B cell (primary cell): ENCODE results near the gene DNMBP. TPM values are rescaled to one million over a fixed set of nuclear protein-coding genes. Genes with fewer than 3 reads are reported as not detected.

Experiments
- ATAC-seq: fragments of 200-7000 bp; cut with Tn5 transposase; one replicate; pipeline ENCODE4 v1.10.0; 2021; ENCODE audit warnings: low read depth, mild to moderate bottlenecking, moderate number of reproducible peaks, moderate library complexity
- CTCF ChIA-PET: fragments of 350-600 bp; sonication (Branson Sonifier 250); formaldehyde crosslinking; loops from one replicate; lab custom pipeline; 2021; ENCODE audit warnings: antibody characterized with exemption, inconsistent platforms; lab: Charles Lee
- POLR2A ChIA-PET: fragments of 350-600 bp; sonication (Branson Sonifier 250); formaldehyde crosslinking; loops from one replicate; lab custom pipeline; 2021; ENCODE audit warnings: antibody characterized with exemption; lab: Charles Lee
- DNase-seq: peaks from one replicate; pipeline ENCODE4 v3.0.0; 2013
- H2AFZ ChIP-seq: 2 replicates; pipeline ENCODE4 v1.6.1; 2012; ENCODE audit warnings: mild to moderate bottlenecking, low read depth, low read length; ENCODE audit not compliant: insufficient read depth, poor library complexity, severe bottlenecking
- H3K27ac ChIP-seq, 2 donors: 1 replicate in 1 of 2; 2 replicates in 1 of 2; pipeline ENCODE4 v1.5.1; 2012 to 2013; ENCODE audit warnings: low read length in 2 of 2, mild to moderate bottlenecking in 2 of 2, moderate library complexity in 1 of 2
- H3K27me3 ChIP-seq, 4 experiments: fragments of 200-600 bp in 1 of 4; sonication (generic) in 1 of 4; replicated peaks in 1 of 4; 1 replicate in 2 of 4; 2 replicates in 2 of 4; pipeline versions ENCODE4 v1.6.1 to v1.7.0; 2013 to 2016; ENCODE audit warnings: low read length in 3 of 4, mild to moderate bottlenecking in 2 of 4, mixed read lengths in 1 of 4, moderate library complexity in 1 of 4; ENCODE audit not compliant: insufficient read depth in 4 of 4, control insufficient read depth in 3 of 4; ENCODE audit errors: control extremely low read depth in 1 of 4
- H3K36me3 ChIP-seq, 2 experiments: replicated peaks in 1 of 2; 1 replicate in 1 of 2; 2 replicates in 1 of 2; pipeline versions ENCODE4 v1.6.1 to v1.7.1; 2013; ENCODE audit warnings: low read length in 1 of 2; ENCODE audit not compliant: insufficient read depth in 2 of 2, control insufficient read depth in 1 of 2; ENCODE audit errors: control extremely low read depth in 1 of 2, extremely low read depth in 1 of 2
- H3K4me1 ChIP-seq, 2 donors: fragments of 200-600 bp in 1 of 2; sonication (generic) in 1 of 2; 1 replicate in 1 of 2; 2 replicates in 1 of 2; pipeline versions ENCODE4 v1.5.1 to v1.6.1; 2013 to 2017; ENCODE audit warnings: low read length in 2 of 2; ENCODE audit not compliant: control insufficient read depth in 2 of 2, insufficient read depth in 2 of 2
- H3K4me2 ChIP-seq: replicated peaks from 2 replicates; pipeline ENCODE3; 2012; ENCODE audit warnings: mild to moderate bottlenecking, low read depth, low read length; ENCODE audit not compliant: poor library complexity, severe bottlenecking
- H3K4me3 ChIP-seq, 5 experiments: fragments of 200-600 bp in 1 of 5; sonication (generic) in 1 of 5; 1 replicate in 3 of 5; 2 replicates in 2 of 5; pipeline versions ENCODE4 v1.5.1 to v1.7.0; 2011 to 2016; ENCODE audit warnings: low read length in 4 of 5, mild to moderate bottlenecking in 4 of 5, low read depth in 2 of 5, control low read depth in 1 of 5, moderate library complexity in 1 of 5; ENCODE audit not compliant: insufficient read depth in 1 of 5; ENCODE audit errors: control extremely low read depth in 1 of 5, extremely low read depth in 1 of 5
- H3K79me2 ChIP-seq: fragments of 200-600 bp; sonication (generic); one replicate; pipeline ENCODE4 v1.6.0; 2016; ENCODE audit warnings: low read length; ENCODE audit not compliant: control insufficient read depth, insufficient read depth
- H3K9ac ChIP-seq: fragments of 200-600 bp; sonication (generic); 2 replicates; pipeline ENCODE4 v1.6.1; 2017; ENCODE audit warnings: mild to moderate bottlenecking, low read length, moderate library complexity
- H3K9me3 ChIP-seq, 3 donors: one replicate each; pipeline versions ENCODE4 v1.6.1 to v1.7.1; 2013; ENCODE audit warnings: low read length in 2 of 3; ENCODE audit not compliant: control insufficient read depth in 2 of 3, insufficient read depth in 1 of 3; ENCODE audit errors: control extremely low read depth in 1 of 3
- H4K20me1 ChIP-seq: 2 replicates; pipeline ENCODE4 v1.6.0; 2012; ENCODE audit warnings: mild to moderate bottlenecking, low read length; ENCODE audit not compliant: insufficient read depth, control insufficient read depth, poor library complexity, severe bottlenecking
- H3K27ac Mint-ChIP-seq: one replicate; pipeline ENCODE4 v1.8.0; 2021; ENCODE audit warnings: mixed read lengths
- H3K27me3 Mint-ChIP-seq: one replicate; pipeline ENCODE4 v1.8.0; 2021; ENCODE audit warnings: mixed read lengths
- H3K4me1 Mint-ChIP-seq: one replicate; pipeline ENCODE4 v1.8.0; 2021; ENCODE audit warnings: mixed read lengths
- H3K4me3 Mint-ChIP-seq: one replicate; pipeline ENCODE4 v1.8.0; 2021; ENCODE audit warnings: mixed read lengths
- H3K9me3 Mint-ChIP-seq: one replicate; pipeline ENCODE4 v1.8.0; 2022; ENCODE audit warnings: mixed read lengths; ENCODE audit not compliant: insufficient read depth
- CTCF ChIP-seq: fragments of 200-600 bp; IDR thresholded peaks from one replicate; pipeline ENCODE4 v1.8.0; 2022; ENCODE audit warnings: antibody characterized with exemption, mild to moderate bottlenecking
- EZH2 ChIP-seq: IDR thresholded peaks from 2 replicates; pipeline ENCODE4 v1.6.1; 2012; ENCODE audit warnings: borderline replicate concordance, low read depth, mild to moderate bottlenecking, moderate library complexity, low read length; ENCODE audit not compliant: insufficient read depth, poor library complexity, severe bottlenecking
- WGBS: methylation state at CpG from one replicate; pipeline ENCODE4 v1.1.5; 2013; ENCODE audit warnings: missing lambda C conversion rate; ENCODE audit not compliant: insufficient coverage; 5-methylcytosine and 5-hydroxymethylcytosine counted together
- intact Hi-C: fragments of 100-400 bp; cut with micrococcal nuclease; formaldehyde crosslinking; loops from one replicate; pipeline ENCODE4 v1.10.0; 2022
- polyA plus RNA-seq: library from polyadenylated mRNA; depleted of rRNA; stranded (reverse); fragments of >200 nt; gene quantifications from 2 replicates; pipeline ENCODE4 v1.2.3, GENCODE V29; 2012
- total RNA-seq, 2 donors: library from RNA; stranded (reverse); fragments of 120-200 nt in 1 of 2; gene quantifications; 1 replicate in 1 of 2; 2 replicates in 1 of 2; pipeline versions ENCODE4 v1.2.3 to v1.2.4, GENCODE V29; 2013 to 2022

The DNMBP gene
- total and polyA plus RNA-seq, 2 donors (not counting 1 experiment from before 2014, with no cell fraction given), result 12.8 to 22.6 TPM

- no peaks in the 10 kb centered on the region for H3K9me3 ChIP-seq
- H3K79me2 ChIP-seq, result no peaks in the 10 kb centered on the region
- H3K4me2 ChIP-seq, result no peak overlapping the region
- WGBS, result 86% methylated on average over 1 of the region's 2 CpGs
- Mint-ChIP-seq H3K9me3 (no peaks in the 10 kb centered on the region), H3K4me3 (no peak overlapping the region), H3K4me1 (no peaks in the 10 kb centered on the region), H3K27me3 (no peaks in the 10 kb centered on the region), H3K27ac (no peak overlapping the region)
- POLR2A ChIA-PET, result no interaction called here
- ATAC-seq, result no peak
- DNase-seq, result no peak
- no peaks in the 10 kb centered on the region for H3K4me1 ChIP-seq
- no peaks in the 10 kb centered on the region for H3K27me3 ChIP-seq
- no peak for TF ChIP-seq CTCF
- no peak for TF ChIP-seq EZH2
- no peak overlapping the region for H3K27ac ChIP-seq
- no peak overlapping the region for H3K4me3 ChIP-seq
- H3K9ac ChIP-seq, result no peak overlapping the region
- no peaks in the 10 kb centered on the region for H4K20me1 ChIP-seq
- H3K36me3 ChIP-seq, result no peaks in the 10 kb centered on the region
- no peak overlapping the region for H2AFZ ChIP-seq
- intact Hi-C loops, result no loop called here
- CTCF ChIA-PET, result no interaction called here
These were observed 173.0 kb downstream of the DNMBP start for GRCh38 chr10:99836711-99837110.

DNA sequence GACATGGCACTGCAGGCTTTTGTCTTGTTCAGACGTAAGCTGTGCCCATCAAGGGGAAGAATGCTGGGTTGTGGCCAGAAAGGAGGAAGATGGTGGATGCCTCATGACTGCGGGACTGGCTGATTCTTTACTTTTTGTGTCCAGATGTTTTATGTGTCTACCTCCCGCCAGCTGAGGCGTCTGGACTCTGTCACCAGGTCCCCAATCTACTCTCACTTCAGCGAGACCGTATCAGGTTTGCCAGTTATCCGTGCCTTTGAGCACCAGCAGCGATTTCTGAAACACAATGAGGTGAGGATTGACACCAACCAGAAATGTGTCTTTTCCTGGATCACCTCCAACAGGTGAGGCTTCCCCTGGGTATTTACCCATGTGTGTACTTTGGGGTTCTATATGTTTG is 173.8 kb downstream of the DNMBP start:
- 96% methylated on average over 6 of the region's 8 CpGs for WGBS
- CTCF ChIA-PET, result no interaction called here
- no peaks in the 10 kb centered on the region for H3K27me3 Mint-ChIP-seq

More for the DNA sequence above, 173.8 kb downstream of the DNMBP start:
- no peaks in the 10 kb centered on the region for H4K20me1 ChIP-seq
- no peak for ATAC-seq
- H3K36me3 ChIP-seq, result no peaks in the 10 kb centered on the region
- no peaks in the 10 kb centered on the region for H3K27me3 ChIP-seq
- H3K9me3 ChIP-seq, result no peaks in the 10 kb centered on the region
- no peaks in the 10 kb centered on the region for H3K79me2 ChIP-seq
- no peak overlapping the region for H3K4me3 ChIP-seq
- intact Hi-C loops, result no loop called here
- TF ChIP-seq EZH2, result no peak
- no peak for TF ChIP-seq CTCF
- H3K4me1 Mint-ChIP-seq, result no peaks in the 10 kb centered on the region
- H3K27ac ChIP-seq, result no peak overlapping the region
- H3K9ac ChIP-seq, result no peak overlapping the region
- no peak overlapping the region for H3K4me2 ChIP-seq
- no peak overlapping the region for H2AFZ ChIP-seq
- no peak overlapping the region for H3K27ac Mint-ChIP-seq
- POLR2A ChIA-PET, result no interaction called here
- H3K9me3 Mint-ChIP-seq, result no peaks in the 10 kb centered on the region
- no peak for DNase-seq
- no peak overlapping the region for H3K4me3 Mint-ChIP-seq
- H3K4me1 ChIP-seq, result no peaks in the 10 kb centered on the region
